Body of pancreas (tissue), 4 donors: ENCODE results near the gene BMP10.

Experiments
- CTCF ChIP-seq, 7 experiments: fragments of 450-650 bp in 4 of 7; fragments of 200-600 bp in 3 of 7; sonication (generic) in 3 of 7; IDR thresholded peaks; one replicate each; pipeline ENCODE4 v1.5.1; 2016 to 2019; ENCODE audit warnings: antibody characterized with exemption in 7 of 7
- POLR2A ChIP-seq, 3 donors: fragments of 450-650 bp; IDR thresholded peaks; one replicate each; pipeline ENCODE4 v1.6.1; 2016; ENCODE audit warnings: antibody characterized with exemption in 3 of 3, mild to moderate bottlenecking in 2 of 3

GRCh38 chr2:68911246-68911645 lies 40.0 kb upstream of the BMP10 start:
- no peak for TF ChIP-seq CTCF (IDR thresholded peaks at IDR 0.05)
- no peak for TF ChIP-seq POLR2A (IDR thresholded peaks at IDR 0.05)
